ENCODE measurements around the gene AKT2. TPM values are rescaled to one million over a fixed set of nuclear protein-coding genes. Genes with fewer than 3 reads are reported as not detected.

Gene AKT2
- total RNA-seq, 1 experiment from 2014 or later: 141 TPM

DNA sequence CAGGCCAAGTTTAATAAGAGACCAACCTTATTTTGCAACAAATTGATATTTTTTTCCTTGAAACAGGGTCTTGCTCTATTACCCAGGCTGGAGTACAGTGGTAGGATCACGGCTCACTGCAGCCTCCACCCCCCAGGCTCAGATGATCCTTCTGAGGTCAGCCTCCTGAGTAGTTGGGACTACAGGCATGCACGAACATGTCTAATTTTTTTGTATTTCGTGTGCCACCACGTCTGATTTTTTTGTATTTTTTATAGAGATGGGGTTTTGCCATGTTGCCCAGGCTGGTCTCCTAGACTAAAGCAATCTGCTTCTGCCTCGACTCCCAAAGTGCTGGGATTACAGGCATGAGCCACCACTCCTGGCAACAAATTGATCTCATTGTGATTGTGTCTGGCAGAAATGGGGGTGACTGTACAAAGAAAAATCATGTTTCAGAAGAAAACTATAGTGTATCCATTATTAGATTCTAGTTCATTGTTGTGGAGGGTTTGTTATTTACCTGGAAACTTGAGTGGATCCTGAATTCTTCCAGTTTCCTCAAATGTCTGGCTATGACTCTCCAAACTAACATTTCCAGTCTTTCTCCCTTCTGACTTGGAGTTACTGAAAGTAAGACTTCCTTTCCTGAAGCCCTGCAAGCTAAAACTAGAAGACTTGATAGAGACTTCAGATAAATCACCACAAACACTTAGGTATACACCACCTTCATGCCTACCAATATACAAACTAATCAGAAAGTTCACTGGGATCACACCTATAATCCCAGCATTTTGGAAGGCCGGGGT, 17.3 kb upstream of the AKT2 start:
- ATAC-seq (no peak), DNase-seq (ENCODE audit: low read depth, low spot score) (no peak)
- TF ChIP-seq FOSL1 (IDR thresholded peaks at IDR 0.05; ENCODE audit: low read depth) (no peak), CEBPB (IDR thresholded peaks at IDR 0.05; ENCODE audit: low read depth) (no peak), SRF (IDR thresholded peaks at IDR 0.05; ENCODE audit: low read depth) (no peak), SP1 (IDR thresholded peaks at IDR 0.05; ENCODE audit: low read depth) (no peak)
- TF ChIP-seq, protein P1, sequence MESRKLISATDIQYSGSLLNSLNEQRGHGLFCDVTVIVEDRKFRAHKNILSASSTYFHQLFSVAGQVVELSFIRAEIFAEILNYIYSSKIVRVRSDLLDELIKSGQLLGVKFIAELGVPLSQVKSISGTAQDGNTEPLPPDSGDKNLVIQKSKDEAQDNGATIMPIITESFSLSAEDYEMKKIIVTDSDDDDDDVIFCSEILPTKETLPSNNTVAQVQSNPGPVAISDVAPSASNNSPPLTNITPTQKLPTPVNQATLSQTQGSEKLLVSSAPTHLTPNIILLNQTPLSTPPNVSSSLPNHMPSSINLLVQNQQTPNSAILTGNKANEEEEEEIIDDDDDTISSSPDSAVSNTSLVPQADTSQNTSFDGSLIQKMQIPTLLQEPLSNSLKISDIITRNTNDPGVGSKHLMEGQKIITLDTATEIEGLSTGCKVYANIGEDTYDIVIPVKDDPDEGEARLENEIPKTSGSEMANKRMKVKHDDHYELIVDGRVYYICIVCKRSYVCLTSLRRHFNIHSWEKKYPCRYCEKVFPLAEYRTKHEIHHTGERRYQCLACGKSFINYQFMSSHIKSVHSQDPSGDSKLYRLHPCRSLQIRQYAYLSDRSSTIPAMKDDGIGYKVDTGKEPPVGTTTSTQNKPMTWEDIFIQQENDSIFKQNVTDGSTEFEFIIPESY (IDR thresholded peaks at IDR 0.05; ENCODE audit: extremely low read depth, insufficient replicate concordance, low read length): no peak
- TF ChIP-seq, protein P2, sequence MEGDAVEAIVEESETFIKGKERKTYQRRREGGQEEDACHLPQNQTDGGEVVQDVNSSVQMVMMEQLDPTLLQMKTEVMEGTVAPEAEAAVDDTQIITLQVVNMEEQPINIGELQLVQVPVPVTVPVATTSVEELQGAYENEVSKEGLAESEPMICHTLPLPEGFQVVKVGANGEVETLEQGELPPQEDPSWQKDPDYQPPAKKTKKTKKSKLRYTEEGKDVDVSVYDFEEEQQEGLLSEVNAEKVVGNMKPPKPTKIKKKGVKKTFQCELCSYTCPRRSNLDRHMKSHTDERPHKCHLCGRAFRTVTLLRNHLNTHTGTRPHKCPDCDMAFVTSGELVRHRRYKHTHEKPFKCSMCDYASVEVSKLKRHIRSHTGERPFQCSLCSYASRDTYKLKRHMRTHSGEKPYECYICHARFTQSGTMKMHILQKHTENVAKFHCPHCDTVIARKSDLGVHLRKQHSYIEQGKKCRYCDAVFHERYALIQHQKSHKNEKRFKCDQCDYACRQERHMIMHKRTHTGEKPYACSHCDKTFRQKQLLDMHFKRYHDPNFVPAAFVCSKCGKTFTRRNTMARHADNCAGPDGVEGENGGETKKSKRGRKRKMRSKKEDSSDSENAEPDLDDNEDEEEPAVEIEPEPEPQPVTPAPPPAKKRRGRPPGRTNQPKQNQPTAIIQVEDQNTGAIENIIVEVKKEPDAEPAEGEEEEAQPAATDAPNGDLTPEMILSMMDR (IDR thresholded peaks at IDR 0.05 in 2 of 3, conservative IDR thresholded peaks at IDR 0.05 in 1 of 3; ENCODE audit: borderline replicate concordance in 1 of 3, insufficient read depth in 1 of 3, low read depth in 2 of 3, low read length in 2 of 3): no peak
- TF ChIP-seq, protein P3, sequence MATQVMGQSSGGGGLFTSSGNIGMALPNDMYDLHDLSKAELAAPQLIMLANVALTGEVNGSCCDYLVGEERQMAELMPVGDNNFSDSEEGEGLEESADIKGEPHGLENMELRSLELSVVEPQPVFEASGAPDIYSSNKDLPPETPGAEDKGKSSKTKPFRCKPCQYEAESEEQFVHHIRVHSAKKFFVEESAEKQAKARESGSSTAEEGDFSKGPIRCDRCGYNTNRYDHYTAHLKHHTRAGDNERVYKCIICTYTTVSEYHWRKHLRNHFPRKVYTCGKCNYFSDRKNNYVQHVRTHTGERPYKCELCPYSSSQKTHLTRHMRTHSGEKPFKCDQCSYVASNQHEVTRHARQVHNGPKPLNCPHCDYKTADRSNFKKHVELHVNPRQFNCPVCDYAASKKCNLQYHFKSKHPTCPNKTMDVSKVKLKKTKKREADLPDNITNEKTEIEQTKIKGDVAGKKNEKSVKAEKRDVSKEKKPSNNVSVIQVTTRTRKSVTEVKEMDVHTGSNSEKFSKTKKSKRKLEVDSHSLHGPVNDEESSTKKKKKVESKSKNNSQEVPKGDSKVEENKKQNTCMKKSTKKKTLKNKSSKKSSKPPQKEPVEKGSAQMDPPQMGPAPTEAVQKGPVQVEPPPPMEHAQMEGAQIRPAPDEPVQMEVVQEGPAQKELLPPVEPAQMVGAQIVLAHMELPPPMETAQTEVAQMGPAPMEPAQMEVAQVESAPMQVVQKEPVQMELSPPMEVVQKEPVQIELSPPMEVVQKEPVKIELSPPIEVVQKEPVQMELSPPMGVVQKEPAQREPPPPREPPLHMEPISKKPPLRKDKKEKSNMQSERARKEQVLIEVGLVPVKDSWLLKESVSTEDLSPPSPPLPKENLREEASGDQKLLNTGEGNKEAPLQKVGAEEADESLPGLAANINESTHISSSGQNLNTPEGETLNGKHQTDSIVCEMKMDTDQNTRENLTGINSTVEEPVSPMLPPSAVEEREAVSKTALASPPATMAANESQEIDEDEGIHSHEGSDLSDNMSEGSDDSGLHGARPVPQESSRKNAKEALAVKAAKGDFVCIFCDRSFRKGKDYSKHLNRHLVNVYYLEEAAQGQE (IDR thresholded peaks at IDR 0.05; ENCODE audit: low read depth): no peak
- ChIA-PET CTCF (no interaction called here), POLR2A (no interaction called here), RAD21 (ENCODE audit: low non-redundant PET in 1 of 2, low total read pairs in 2 of 2, uncharacterized antibody in 2 of 2, unreplicated experiment in 2 of 2) (no interaction called here)
- no peaks in the 10 kb centered on the region for H3K4me1 ChIP-seq (ENCODE audit: control insufficient read depth in 1 of 2, insufficient read depth in 2 of 2, low read length in 2 of 2)
- intact Hi-C loops (cut with micrococcal nuclease): loop anchor here (10.0 kb wide), 1 partner anchor 222 kb away; no protein-coding TSS in a partner anchor
- H3K9ac ChIP-seq (ENCODE audit: low read length): no peak overlapping the region
- no peak overlapping the region for H3K4me2 ChIP-seq (ENCODE audit: low read length)
- no TSS peak for BruUV-seq (replicated peaks)
- H3K9me2 ChIP-seq (ENCODE audit: insufficient read depth): no peaks in the 10 kb centered on the region
- no peaks in the 10 kb centered on the region for H3K9me3 ChIP-seq (ENCODE audit: control insufficient read depth in 1 of 2, insufficient read depth in 1 of 2, low read depth in 1 of 2, low read length in 2 of 2)
- no peaks in the 10 kb centered on the region; a peak in 1 of 4 replicates for H3K36me3 ChIP-seq (ENCODE audit: control insufficient read depth in 1 of 2, insufficient read depth in 2 of 2, low read length in 2 of 2)
- no peak overlapping the region for H2AFZ ChIP-seq (ENCODE audit: low read depth, low read length, poor library complexity, severe bottlenecking)
- no peak overlapping the region for H3K27ac ChIP-seq (ENCODE audit: low read depth, low read length)
- no peaks in the 10 kb centered on the region for H3K27me3 ChIP-seq (ENCODE audit: insufficient read depth, low read length)
- H4K20me1 ChIP-seq (ENCODE audit: insufficient read depth): no peaks in the 10 kb centered on the region
- no peaks in the 10 kb centered on the region for H3K79me2 ChIP-seq (ENCODE audit: insufficient read depth, low read length)
- no peak overlapping the region for H3K4me3 ChIP-seq (replicated peaks in 1 of 2; ENCODE audit: low read depth in 1 of 2, low read length in 2 of 2)
